Measurements from ENCODE around the gene CDRT15L2.
"Not testable (repeated sequence)": the region's sequence is repeated elsewhere in the genome, so short reads cannot be mapped to it uniquely, and the experiment has no call there.

DNA sequence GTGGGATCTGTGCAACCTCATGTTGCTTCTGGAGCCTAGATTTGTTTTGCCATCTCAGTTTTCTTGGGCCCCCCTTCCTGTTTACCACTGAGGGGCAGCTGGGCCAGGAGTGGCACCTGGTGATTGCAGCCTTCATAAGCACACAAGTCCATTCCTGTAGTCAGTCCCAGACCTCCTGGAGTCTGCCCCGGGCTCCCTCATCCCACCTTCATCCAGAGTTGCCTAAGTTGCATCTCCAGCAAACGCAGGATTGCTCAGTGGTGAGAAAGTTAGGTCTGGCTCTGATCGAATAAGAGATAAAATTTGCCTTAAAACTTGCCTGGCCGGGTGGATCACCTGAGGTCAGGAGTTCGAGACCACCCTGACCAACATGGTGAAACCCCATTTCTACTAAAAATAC lies 14.3 kb upstream of the CDRT15L2 start:
- not testable (repeated sequence) for TF ChIP-seq POLR2A (IDR thresholded peaks at IDR 0.05)
- TF ChIP-seq, protein P1, sequence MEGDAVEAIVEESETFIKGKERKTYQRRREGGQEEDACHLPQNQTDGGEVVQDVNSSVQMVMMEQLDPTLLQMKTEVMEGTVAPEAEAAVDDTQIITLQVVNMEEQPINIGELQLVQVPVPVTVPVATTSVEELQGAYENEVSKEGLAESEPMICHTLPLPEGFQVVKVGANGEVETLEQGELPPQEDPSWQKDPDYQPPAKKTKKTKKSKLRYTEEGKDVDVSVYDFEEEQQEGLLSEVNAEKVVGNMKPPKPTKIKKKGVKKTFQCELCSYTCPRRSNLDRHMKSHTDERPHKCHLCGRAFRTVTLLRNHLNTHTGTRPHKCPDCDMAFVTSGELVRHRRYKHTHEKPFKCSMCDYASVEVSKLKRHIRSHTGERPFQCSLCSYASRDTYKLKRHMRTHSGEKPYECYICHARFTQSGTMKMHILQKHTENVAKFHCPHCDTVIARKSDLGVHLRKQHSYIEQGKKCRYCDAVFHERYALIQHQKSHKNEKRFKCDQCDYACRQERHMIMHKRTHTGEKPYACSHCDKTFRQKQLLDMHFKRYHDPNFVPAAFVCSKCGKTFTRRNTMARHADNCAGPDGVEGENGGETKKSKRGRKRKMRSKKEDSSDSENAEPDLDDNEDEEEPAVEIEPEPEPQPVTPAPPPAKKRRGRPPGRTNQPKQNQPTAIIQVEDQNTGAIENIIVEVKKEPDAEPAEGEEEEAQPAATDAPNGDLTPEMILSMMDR (IDR thresholded peaks at IDR 0.05): not testable (repeated sequence)
